ENCODE results near the gene PLEKHH1. TPM values are rescaled to one million over a fixed set of nuclear protein-coding genes. Genes with fewer than 3 reads are reported as not detected.
A peak's percentile ranks its signal among the peaks of the same experiment; 100 is the strongest.

PLEKHH1 gene
- polyA plus RNA-seq, 3 donors, result 0.23 TPM; not detected in 2

DNA sequence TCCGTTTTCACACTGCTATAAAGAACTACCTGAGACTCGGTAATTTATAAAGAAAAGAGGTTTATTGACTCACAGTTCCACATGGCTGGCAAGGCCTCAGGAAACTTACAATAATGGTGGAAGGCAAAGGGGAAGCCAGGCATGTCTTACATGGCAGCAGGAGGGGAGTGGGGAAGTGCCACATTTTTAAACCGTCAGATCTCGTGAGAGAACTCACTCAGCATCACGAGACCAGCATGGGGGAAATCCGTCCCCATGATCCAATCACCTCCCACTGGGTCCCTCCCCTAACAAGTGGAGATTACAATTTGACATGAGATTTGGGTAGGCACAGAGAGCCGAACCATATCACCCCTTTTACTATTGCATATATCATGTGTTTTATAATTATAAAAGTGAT is 69.0 kb downstream of the PLEKHH1 start:
- H3K9me3 ChIP-seq (replicated peaks in 1 of 2; ENCODE audit: control insufficient read depth in 1 of 2, insufficient read depth in 1 of 2, low read length in 2 of 2), result no peaks in the 10 kb centered on the region
- Mint-ChIP-seq H3K9me3 (peaks cover 0 to 4% (median 0%) of the 10 kb centered on the region in 7 donors), H3K4me1 (peaks cover 24% of the 10 kb centered on the region), H3K27ac (no peak overlapping the region), H3K36me3 (peaks cover 1 to 3% of the 10 kb centered on the region in 2 donors), H3K27me3 (ENCODE audit: low read depth in 3 of 3) (peaks cover 0 to 7% (median 5%) of the 10 kb centered on the region in 3 donors), H3K4me3 (no peak overlapping the region)
- no peak overlapping the region for H2AFZ ChIP-seq (ENCODE audit: insufficient read depth, low read depth, low read length, poor library complexity, severe bottlenecking)
- no peak overlapping the region for H3K4me3 ChIP-seq (replicated peaks in 1 of 3; ENCODE audit: low read depth in 2 of 3, low read length in 3 of 3)
- DNase-seq, result peak in 1 of 3 donors; percentile 50
- H3K9ac ChIP-seq (ENCODE audit: insufficient read depth, low read length, poor library complexity, severe bottlenecking), result no peak overlapping the region
- H3K79me2 ChIP-seq (ENCODE audit: insufficient read depth, low read length), result peaks cover 7% of the 10 kb centered on the region
- TF ChIP-seq, protein P1, sequence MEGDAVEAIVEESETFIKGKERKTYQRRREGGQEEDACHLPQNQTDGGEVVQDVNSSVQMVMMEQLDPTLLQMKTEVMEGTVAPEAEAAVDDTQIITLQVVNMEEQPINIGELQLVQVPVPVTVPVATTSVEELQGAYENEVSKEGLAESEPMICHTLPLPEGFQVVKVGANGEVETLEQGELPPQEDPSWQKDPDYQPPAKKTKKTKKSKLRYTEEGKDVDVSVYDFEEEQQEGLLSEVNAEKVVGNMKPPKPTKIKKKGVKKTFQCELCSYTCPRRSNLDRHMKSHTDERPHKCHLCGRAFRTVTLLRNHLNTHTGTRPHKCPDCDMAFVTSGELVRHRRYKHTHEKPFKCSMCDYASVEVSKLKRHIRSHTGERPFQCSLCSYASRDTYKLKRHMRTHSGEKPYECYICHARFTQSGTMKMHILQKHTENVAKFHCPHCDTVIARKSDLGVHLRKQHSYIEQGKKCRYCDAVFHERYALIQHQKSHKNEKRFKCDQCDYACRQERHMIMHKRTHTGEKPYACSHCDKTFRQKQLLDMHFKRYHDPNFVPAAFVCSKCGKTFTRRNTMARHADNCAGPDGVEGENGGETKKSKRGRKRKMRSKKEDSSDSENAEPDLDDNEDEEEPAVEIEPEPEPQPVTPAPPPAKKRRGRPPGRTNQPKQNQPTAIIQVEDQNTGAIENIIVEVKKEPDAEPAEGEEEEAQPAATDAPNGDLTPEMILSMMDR (IDR thresholded peaks at IDR 0.05), result no peak
- peaks cover 15 to 20% of the 10 kb centered on the region in 2 donors for H3K4me1 ChIP-seq (ENCODE audit: control insufficient read depth in 1 of 2, insufficient read depth in 2 of 2, low read length in 2 of 2)
- no peak overlapping the region for H3K27ac ChIP-seq (ENCODE audit: low read depth in 1 of 2, low read length in 2 of 2)
- H3K4me2 ChIP-seq (replicated peaks; ENCODE audit: extremely low read depth, low read length, poor library complexity, severe bottlenecking), result no peak overlapping the region
- H3K27me3 ChIP-seq (ENCODE audit: control insufficient read depth in 2 of 2, insufficient read depth in 2 of 2, low read length in 2 of 2), result no peaks in the 10 kb centered on the region
- no CpG with 5 or more reads among the region's 7 CpGs for WGBS (ENCODE audit: insufficient coverage)
- H4K20me1 ChIP-seq (ENCODE audit: insufficient read depth, low read length), result no peaks in the 10 kb centered on the region
- H3K36me3 ChIP-seq (replicated peaks in 1 of 2; ENCODE audit: control insufficient read depth in 1 of 2, insufficient read depth in 2 of 2, low read length in 2 of 2), result no peaks in the 10 kb centered on the region
- intact Hi-C loops (cut with micrococcal nuclease), result loop anchor here in 1 of 2 donors (5.0 kb wide), 1 partner anchor 70 kb away; the partner anchor contains the start of gene VTI1B

DNA sequence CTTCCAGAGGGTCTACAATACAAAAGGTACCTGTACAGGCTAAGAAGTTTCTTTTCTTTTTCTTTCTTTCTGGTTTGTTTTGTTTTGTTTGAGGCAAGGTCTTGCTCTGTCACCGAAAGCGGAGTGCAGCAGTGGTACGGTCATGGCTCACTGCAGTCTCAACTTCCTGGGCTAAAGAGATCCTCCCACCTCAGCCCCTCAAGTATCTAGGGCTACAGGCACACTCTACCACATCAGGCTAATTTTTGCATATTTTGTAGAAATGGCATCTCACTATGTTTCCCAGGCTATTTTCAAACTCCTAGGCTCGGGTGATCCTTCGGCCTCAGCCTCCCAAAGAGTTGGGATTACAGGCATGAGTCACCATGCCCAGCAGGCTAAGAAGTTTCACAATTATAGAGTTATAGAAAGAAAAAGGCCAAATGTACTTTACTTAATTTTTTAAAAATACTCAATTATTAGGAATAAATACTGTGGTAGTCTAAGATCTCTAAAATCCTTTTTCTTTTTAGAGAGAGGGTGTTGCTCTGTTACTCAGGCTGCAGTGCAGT is 70.0 kb downstream of the PLEKHH1 start:
- Histone ChIP-seq H3K27ac (ENCODE audit: low read depth in 1 of 2, low read length in 2 of 2) (no peak overlapping the region), H3K4me1 (ENCODE audit: control insufficient read depth in 1 of 2, insufficient read depth in 2 of 2, low read length in 2 of 2) (peaks cover 15 to 20% of the 10 kb centered on the region in 2 donors), H3K9me3 (replicated peaks in 1 of 2; ENCODE audit: control insufficient read depth in 1 of 2, insufficient read depth in 1 of 2, low read length in 2 of 2) (no peaks in the 10 kb centered on the region), H3K4me3 (replicated peaks in 1 of 3; ENCODE audit: low read depth in 2 of 3, low read length in 3 of 3) (no peak overlapping the region), H3K27me3 (ENCODE audit: control insufficient read depth in 2 of 2, insufficient read depth in 2 of 2, low read length in 2 of 2) (no peaks in the 10 kb centered on the region), H3K79me2 (ENCODE audit: insufficient read depth, low read length) (peaks cover 7% of the 10 kb centered on the region), H3K36me3 (replicated peaks in 1 of 2; ENCODE audit: control insufficient read depth in 1 of 2, insufficient read depth in 2 of 2, low read length in 2 of 2) (no peaks in the 10 kb centered on the region), H4K20me1 (ENCODE audit: insufficient read depth, low read length) (no peaks in the 10 kb centered on the region), H2AFZ (ENCODE audit: insufficient read depth, low read depth, low read length, poor library complexity, severe bottlenecking) (no peak overlapping the region), H3K9ac (ENCODE audit: insufficient read depth, low read length, poor library complexity, severe bottlenecking) (no peak overlapping the region), H3K4me2 (replicated peaks; ENCODE audit: extremely low read depth, low read length, poor library complexity, severe bottlenecking) (no peak overlapping the region)
- Mint-ChIP-seq H3K4me3 (no peak overlapping the region), H3K4me1 (peaks cover 21% of the 10 kb centered on the region), H3K27me3 (ENCODE audit: low read depth in 3 of 3) (peaks cover 0 to 7% (median 5%) of the 10 kb centered on the region in 3 donors), H3K27ac (no peak overlapping the region), H3K9me3 (peaks cover 0 to 4% (median 0%) of the 10 kb centered on the region in 7 donors), H3K36me3 (peaks cover 0 to 1% of the 10 kb centered on the region in 2 donors)
- DNase-seq, result no peak
- TF ChIP-seq, protein P1 (IDR thresholded peaks at IDR 0.05), result no peak
- no CpG with 5 or more reads among the region's 5 CpGs for WGBS (ENCODE audit: insufficient coverage)
- intact Hi-C loops (cut with micrococcal nuclease), result loop anchor here in 1 of 2 donors (5.0 kb wide), 1 partner anchor 69 kb away; the partner anchor contains the start of gene VTI1B

All from CD14-positive monocyte (primary cell).